Breast epithelium (tissue), 4 donors: ENCODE results near the gene MAP1LC3B. TPM values are rescaled to one million over a fixed set of nuclear protein-coding genes. Genes with fewer than 3 reads are reported as not detected.
A peak's percentile ranks its signal among the peaks of the same experiment; 100 is the strongest.

Experiments
- DNase-seq, 2 donors: peaks; one replicate each; pipeline ENCODE4 v3.0.0-alpha.2; 2019; ENCODE audit warnings: low spot score in 2 of 2
- H3K27ac ChIP-seq, 2 donors: fragments of 200-600 bp; sonication (generic) in 1 of 2; one replicate each; pipeline ENCODE4 v1.5.1; 2016 to 2019; ENCODE audit warnings: mild to moderate bottlenecking in 1 of 2
- H3K27me3 ChIP-seq, 2 donors: fragments of 200-600 bp; sonication (generic) in 1 of 2; one replicate each; pipeline versions ENCODE4 v1.5.1 to v1.6.0; 2017 to 2019; ENCODE audit warnings: control low read depth in 1 of 2, mild to moderate bottlenecking in 1 of 2
- H3K36me3 ChIP-seq: fragments of 200-600 bp; one replicate; pipeline ENCODE4 v1.5.1; 2019
- H3K4me1 ChIP-seq, 2 donors: fragments of 200-600 bp; sonication (generic); one replicate each; pipeline ENCODE4 v1.5.1; 2016 to 2019; ENCODE audit warnings: control low read depth in 1 of 2
- H3K4me3 ChIP-seq, 3 donors: fragments of 200-600 bp; sonication (generic); 1 replicate in 2 of 3; 2 replicates in 1 of 3; pipeline ENCODE4 v1.5.1; 2016 to 2019; ENCODE audit warnings: mild to moderate bottlenecking in 3 of 3, moderate library complexity in 2 of 3
- H3K9me3 ChIP-seq, 2 donors: fragments of 200-600 bp; sonication (generic) in 1 of 2; one replicate each; pipeline ENCODE4 v1.5.1; 2016 to 2019; ENCODE audit warnings: control low read depth in 1 of 2
- POLR2A ChIP-seq: fragments of 450-650 bp; IDR thresholded peaks from one replicate; pipeline ENCODE4 v1.6.1; 2016; ENCODE audit warnings: antibody characterized with exemption, mild to moderate bottlenecking, moderate library complexity
- POLR2AphosphoS5 ChIP-seq, 3 donors: sonication (generic); formaldehyde crosslinking; IDR thresholded peaks; one replicate each; pipeline ENCODE4 v1.6.1; 2017; ENCODE audit warnings: antibody characterized with exemption in 3 of 3
- intact Hi-C: fragments of 100-400 bp; cut with DNase I; formaldehyde crosslinking; loops from one replicate; pipeline ENCODE4 v1.15.1; 2023; ENCODE audit warnings: low total_unique reads
- total RNA-seq, 3 donors: library from RNA; depleted of rRNA; stranded (reverse); fragments of >200 nt; gene quantifications; one replicate each; pipeline ENCODE4 v1.1.0, GENCODE V29; 2016
- TF ChIP-seq, protein P1 (sequence below), 3 donors: fragments of 450-650 bp; IDR thresholded peaks; one replicate each; pipeline ENCODE4 v1.5.1; 2016 to 2017; ENCODE audit warnings: antibody characterized with exemption in 3 of 3, mild to moderate bottlenecking in 3 of 3, moderate library complexity in 3 of 3

Gene MAP1LC3B
- total RNA-seq, 3 donors from 2014 or later = 58.0 to 72.3 (median 69.1) TPM

DNA sequence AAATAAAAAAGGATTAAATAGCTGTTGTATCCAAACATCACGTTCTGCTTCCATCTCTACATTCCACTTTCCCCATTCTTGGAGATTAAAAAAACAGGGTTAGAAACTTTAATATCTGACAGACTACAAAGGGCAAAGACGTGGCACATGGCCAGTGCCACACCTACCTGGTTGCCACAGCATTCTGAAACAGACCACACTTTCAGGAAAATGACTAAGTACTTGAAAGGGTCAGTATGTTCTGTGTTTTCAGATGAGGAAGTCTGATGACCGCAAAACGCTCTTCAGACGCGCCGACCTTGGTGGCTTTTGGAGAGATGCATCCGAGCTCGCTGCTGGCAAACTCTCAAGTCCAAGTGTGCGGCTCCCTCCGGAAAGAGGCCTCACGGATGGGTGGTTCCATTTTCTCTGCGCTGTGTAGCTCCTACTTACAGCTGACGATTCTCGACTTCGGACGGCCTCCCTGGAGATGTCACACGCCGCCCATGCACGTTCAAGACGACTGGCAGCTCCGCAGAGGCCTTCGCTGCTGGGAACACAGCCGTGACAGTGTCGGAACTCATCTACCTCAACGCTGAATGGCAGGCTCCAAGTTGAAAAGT is 15.5 kb downstream of the MAP1LC3B start:
- Histone ChIP-seq H3K27me3 (no peaks in the 10 kb centered on the region), H3K9me3 (no peaks in the 10 kb centered on the region), H3K36me3 (peaks cover 13% of the 10 kb centered on the region), H3K4me3 (no peak overlapping the region), H3K4me1 (no peaks in the 10 kb centered on the region), H3K27ac (peak overlapping the region in 1 of 2 donors; percentile 33)
- TF ChIP-seq, protein P1, sequence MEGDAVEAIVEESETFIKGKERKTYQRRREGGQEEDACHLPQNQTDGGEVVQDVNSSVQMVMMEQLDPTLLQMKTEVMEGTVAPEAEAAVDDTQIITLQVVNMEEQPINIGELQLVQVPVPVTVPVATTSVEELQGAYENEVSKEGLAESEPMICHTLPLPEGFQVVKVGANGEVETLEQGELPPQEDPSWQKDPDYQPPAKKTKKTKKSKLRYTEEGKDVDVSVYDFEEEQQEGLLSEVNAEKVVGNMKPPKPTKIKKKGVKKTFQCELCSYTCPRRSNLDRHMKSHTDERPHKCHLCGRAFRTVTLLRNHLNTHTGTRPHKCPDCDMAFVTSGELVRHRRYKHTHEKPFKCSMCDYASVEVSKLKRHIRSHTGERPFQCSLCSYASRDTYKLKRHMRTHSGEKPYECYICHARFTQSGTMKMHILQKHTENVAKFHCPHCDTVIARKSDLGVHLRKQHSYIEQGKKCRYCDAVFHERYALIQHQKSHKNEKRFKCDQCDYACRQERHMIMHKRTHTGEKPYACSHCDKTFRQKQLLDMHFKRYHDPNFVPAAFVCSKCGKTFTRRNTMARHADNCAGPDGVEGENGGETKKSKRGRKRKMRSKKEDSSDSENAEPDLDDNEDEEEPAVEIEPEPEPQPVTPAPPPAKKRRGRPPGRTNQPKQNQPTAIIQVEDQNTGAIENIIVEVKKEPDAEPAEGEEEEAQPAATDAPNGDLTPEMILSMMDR (IDR thresholded peaks at IDR 0.05) = no peak
- peak; percentile 33 to 40 (median 36) for TF ChIP-seq POLR2AphosphoS5 (IDR thresholded peaks at IDR 0.05)
- DNase-seq = peak in 1 of 2 donors; percentile 59
- intact Hi-C loops = no loop called here

DNA sequence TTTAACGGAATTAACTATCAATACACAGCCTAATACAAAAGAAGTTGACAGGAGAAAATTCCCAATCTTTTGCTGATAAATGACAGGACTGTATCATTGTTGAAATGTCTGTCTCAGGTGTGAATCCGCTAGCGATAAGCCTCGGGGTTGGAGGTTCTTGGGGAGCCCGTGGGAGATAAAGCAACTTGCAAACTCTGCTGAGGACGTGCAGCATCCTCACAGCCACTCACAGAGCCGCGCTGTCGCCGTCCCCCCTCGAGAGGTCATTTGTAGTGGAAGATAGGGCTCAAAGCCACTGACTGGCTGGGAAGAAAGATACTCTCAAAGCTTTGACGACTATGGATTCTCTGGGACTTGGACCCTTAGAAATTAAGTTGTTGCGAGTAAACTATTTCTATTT is 17.0 kb downstream of the MAP1LC3B start:
- no peak for DNase-seq
- intact Hi-C loops = no loop called here

DNA sequence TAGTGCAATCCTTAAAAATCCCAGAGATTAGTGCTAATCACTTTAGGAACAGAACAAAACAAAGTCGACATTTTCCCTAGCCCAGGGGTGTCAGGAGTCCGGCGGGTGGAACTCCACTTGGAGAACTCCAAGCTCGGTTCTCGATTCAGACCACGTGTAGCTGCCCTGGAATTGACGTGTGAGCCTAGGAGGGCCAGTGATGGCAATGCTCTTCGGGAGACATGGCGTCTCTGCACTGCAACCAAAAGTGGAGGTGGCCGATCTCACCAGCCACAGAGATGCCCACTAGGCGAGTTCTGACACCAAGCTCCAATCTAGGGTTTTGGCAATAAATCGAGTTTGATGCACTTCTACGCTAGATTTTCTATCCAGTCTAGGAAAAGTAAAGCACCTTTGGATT is 17.6 kb downstream of the MAP1LC3B start:
- H3K36me3 ChIP-seq = peaks cover 16% of the 10 kb centered on the region
- no peak overlapping the region for H3K4me3 ChIP-seq
- H3K4me1 ChIP-seq = no peaks in the 10 kb centered on the region
- intact Hi-C loops = no loop called here
- no peaks in the 10 kb centered on the region for H3K27me3 ChIP-seq
- TF ChIP-seq POLR2A = no peak
- no peak for TF ChIP-seq POLR2AphosphoS5 (IDR thresholded peaks at IDR 0.05)
- TF ChIP-seq, protein P1 (IDR thresholded peaks at IDR 0.05) = no peak
- no peaks in the 10 kb centered on the region for H3K9me3 ChIP-seq
- DNase-seq = no peak
- no peak overlapping the region for H3K27ac ChIP-seq

More for the DNA sequence above, 17.0 kb downstream of the MAP1LC3B start:
- H3K4me1 ChIP-seq = no peaks in the 10 kb centered on the region
- no peaks in the 10 kb centered on the region for H3K9me3 ChIP-seq
- H3K27ac ChIP-seq = no peak overlapping the region
- H3K27me3 ChIP-seq = no peaks in the 10 kb centered on the region
- TF ChIP-seq, protein P1 (IDR thresholded peaks at IDR 0.05) = no peak
- TF ChIP-seq POLR2A (no peak), POLR2AphosphoS5 (IDR thresholded peaks at IDR 0.05) (no peak)
- peaks cover 16% of the 10 kb centered on the region for H3K36me3 ChIP-seq
- no peak overlapping the region for H3K4me3 ChIP-seq

DNA sequence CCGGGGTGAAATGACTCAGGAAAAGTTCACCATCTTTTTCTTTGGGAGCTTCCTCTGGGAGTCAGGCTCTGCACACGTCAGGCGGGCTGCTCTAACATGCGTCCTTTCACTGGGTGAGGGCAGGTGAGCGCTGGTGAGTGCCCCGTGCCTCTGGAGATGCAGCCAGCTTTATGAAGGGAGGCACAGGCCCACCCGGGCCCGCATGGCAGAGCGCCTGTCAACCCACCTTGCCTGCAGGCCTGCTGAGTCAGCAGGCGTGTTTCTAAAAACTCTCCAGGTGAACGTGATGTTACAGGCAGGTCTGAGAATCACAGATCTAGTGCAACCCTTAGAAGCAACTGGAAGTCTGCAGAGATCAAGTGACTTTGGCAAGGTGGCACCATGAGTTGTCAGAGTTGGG is 18.4 kb downstream of the MAP1LC3B start:
- Histone ChIP-seq H3K4me3 (no peak overlapping the region), H3K4me1 (no peaks in the 10 kb centered on the region), H3K9me3 (no peaks in the 10 kb centered on the region), H3K27ac (no peak overlapping the region), H3K27me3 (no peaks in the 10 kb centered on the region), H3K36me3 (peaks cover 16% of the 10 kb centered on the region)
- intact Hi-C loops = no loop called here
- TF ChIP-seq, protein P1 (IDR thresholded peaks at IDR 0.05) = no peak
- no peak for TF ChIP-seq POLR2AphosphoS5 (IDR thresholded peaks at IDR 0.05)
- TF ChIP-seq POLR2A = no peak
- no peak for DNase-seq

DNA sequence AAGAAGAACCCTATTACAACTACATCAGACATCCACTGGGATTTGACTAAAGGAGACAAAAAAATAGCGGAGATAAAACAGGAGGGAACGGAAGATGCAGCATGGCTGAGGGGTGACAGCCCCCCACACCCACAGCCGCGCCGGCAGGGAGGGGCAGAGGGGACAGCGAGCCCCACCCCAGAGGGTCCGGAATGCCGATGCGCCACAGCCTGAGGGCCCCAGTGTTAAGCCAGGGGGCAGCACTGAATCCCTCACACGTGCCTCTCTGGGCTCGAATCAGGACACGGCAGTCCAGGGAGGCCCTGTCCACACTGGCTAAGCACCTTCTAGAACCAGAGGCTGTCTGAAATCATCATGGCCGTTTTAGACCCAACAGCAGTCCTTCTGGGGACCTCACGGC is 18.8 kb downstream of the MAP1LC3B start:
- DNase-seq = no peak
- Histone ChIP-seq H3K27me3 (no peaks in the 10 kb centered on the region), H3K9me3 (no peaks in the 10 kb centered on the region), H3K4me1 (no peaks in the 10 kb centered on the region), H3K36me3 (peaks cover 16% of the 10 kb centered on the region), H3K27ac (no peak overlapping the region), H3K4me3 (no peak overlapping the region)
- intact Hi-C loops = no loop called here
- TF ChIP-seq POLR2AphosphoS5 (IDR thresholded peaks at IDR 0.05) (no peak), POLR2A (no peak)
- TF ChIP-seq, protein P1 (IDR thresholded peaks at IDR 0.05) = no peak
